Glutamatergic neuron (in vitro differentiated cells): ENCODE measurements around the gene COX6A1. TPM values are rescaled to one million over a fixed set of nuclear protein-coding genes. Genes with fewer than 3 reads are reported as not detected.
"Not testable (repeated sequence)": the region's sequence is repeated elsewhere in the genome, so short reads cannot be mapped to it uniquely, and the experiment has no call there.

Experiments
- DNase-seq: peaks from one replicate; pipeline ENCODE4 v3.0.0; 2022
- H3K27ac Mint-ChIP-seq: one replicate; pipeline ENCODE4 v1.8.0; 2020; ENCODE audit warnings: mild to moderate bottlenecking, mixed read lengths, inconsistent platforms; ENCODE audit not compliant: unreplicated experiment
- H3K27me3 Mint-ChIP-seq: one replicate; pipeline ENCODE4 v1.8.0; 2020; ENCODE audit warnings: mild to moderate bottlenecking, moderate library complexity, mixed read lengths, inconsistent platforms; ENCODE audit not compliant: unreplicated experiment
- H3K36me3 Mint-ChIP-seq: one replicate; pipeline ENCODE4 v1.8.0; 2020; ENCODE audit warnings: mild to moderate bottlenecking, mixed read lengths, inconsistent platforms; ENCODE audit not compliant: unreplicated experiment
- H3K4me1 Mint-ChIP-seq: one replicate; pipeline ENCODE4 v1.8.0; 2020; ENCODE audit warnings: mild to moderate bottlenecking, low read depth, mixed read lengths, inconsistent platforms; ENCODE audit not compliant: unreplicated experiment
- H3K4me3 Mint-ChIP-seq: one replicate; pipeline ENCODE4 v1.8.0; 2020; ENCODE audit warnings: mild to moderate bottlenecking, mixed read lengths, inconsistent platforms; ENCODE audit not compliant: unreplicated experiment
- H3K9me3 Mint-ChIP-seq: one replicate; pipeline ENCODE4 v1.8.0; 2020; ENCODE audit warnings: mild to moderate bottlenecking, moderate library complexity, mixed read lengths, inconsistent platforms; ENCODE audit not compliant: unreplicated experiment
- CTCF ChIP-seq: fragments of 200-600 bp; sonication (generic); IDR thresholded peaks from one replicate; pipeline ENCODE4 v1.5.0; 2021; ENCODE audit not compliant: partially characterized antibody, unreplicated experiment
- total RNA-seq: library from RNA; stranded (reverse); fragmentation: NEBNext Ultra II Directional; extraction: Animal tissue kit (Norgen Biotek cat#: 25700); gene quantifications from one replicate; pipeline ENCODE4 v1.2.1, GENCODE V29; 2021; ENCODE audit not compliant: unreplicated experiment

The COX6A1 gene
- total RNA-seq, 1 donor from 2014 or later = 405 TPM

- peak overlapping the region; percentile 100 for H3K4me3 Mint-ChIP-seq
- DNase-seq = no peak
- no peaks in the 10 kb centered on the region for H3K4me1 Mint-ChIP-seq
- H3K9me3 Mint-ChIP-seq = peaks cover 4% of the 10 kb centered on the region
- H3K36me3 Mint-ChIP-seq = no peaks in the 10 kb centered on the region
- TF ChIP-seq CTCF = no peak
- peaks cover 2% of the 10 kb centered on the region for H3K27me3 Mint-ChIP-seq
- H3K27ac Mint-ChIP-seq = peak overlapping the region; percentile 89
Observed at GRCh38 chr12:120438495-120439198, 734 bp downstream of the COX6A1 start.

GRCh38 chr12:120439646-120440247, 1.8 kb downstream of the COX6A1 start:
- no peak overlapping the region for H3K27ac Mint-ChIP-seq
- DNase-seq = peak; percentile 67
- H3K4me1 Mint-ChIP-seq = no peaks in the 10 kb centered on the region
- no peaks in the 10 kb centered on the region for H3K36me3 Mint-ChIP-seq
- H3K9me3 Mint-ChIP-seq = peaks cover 4% of the 10 kb centered on the region
- peak overlapping the region; percentile 62 for H3K4me3 Mint-ChIP-seq
- peak; percentile 70 for TF ChIP-seq CTCF
- H3K27me3 Mint-ChIP-seq = peaks cover 2% of the 10 kb centered on the region

GRCh38 chr12:120444676-120445075, 6.8 kb downstream of the COX6A1 start:
- H3K9me3 Mint-ChIP-seq = peaks cover 9% of the 10 kb centered on the region
- no peak for DNase-seq
- peaks cover 6% of the 10 kb centered on the region for H3K27me3 Mint-ChIP-seq
- no peaks in the 10 kb centered on the region for H3K36me3 Mint-ChIP-seq
- TF ChIP-seq CTCF = no peak
- peaks cover 3% of the 10 kb centered on the region for H3K4me1 Mint-ChIP-seq
- no peak overlapping the region for H3K27ac Mint-ChIP-seq
- H3K4me3 Mint-ChIP-seq = peak overlapping the region; percentile 99

- Mint-ChIP-seq H3K27me3 (peaks cover 8% of the 10 kb centered on the region), H3K4me3 (peak within 1 kb of the TSS; percentile 99), H3K36me3 (no peaks in the 10 kb centered on the region), H3K27ac (peak within 1 kb of the TSS; percentile 86), H3K9me3 (peaks cover 9% of the 10 kb centered on the region), H3K4me1 (peaks cover 3% of the 10 kb centered on the region)
- TF ChIP-seq CTCF = no peak
- DNase-seq = peak; percentile 92
Observed at GRCh38 chr12:120445911-120446843, 8.3 kb downstream of the COX6A1 start, which contains the start of the genes GATC and TRIAP1. GATC (plus strand) TSS chr12:120446444; CDS start chr12:120446481, 37 bp downstream. TRIAP1 (minus strand) TSS chr12:120446384; CDS start chr12:120446372, 12 bp downstream.

GRCh38 chr12:120446844-120447178, 8.9 kb downstream of the COX6A1 start:
- not testable (repeated sequence) for DNase-seq, H3K36me3 Mint-ChIP-seq, H3K27me3 Mint-ChIP-seq, H3K9me3 Mint-ChIP-seq, H3K4me1 Mint-ChIP-seq
- peak overlapping the region; percentile 38 for H3K27ac Mint-ChIP-seq
- H3K4me3 Mint-ChIP-seq = peak overlapping the region; percentile 99
